Kidney (tissue), 14 donors: Measurements from ENCODE around the gene FBXL7. TPM values are rescaled to one million over a fixed set of nuclear protein-coding genes. Genes with fewer than 3 reads are reported as not detected.

Experiments used
- DNase-seq, 5 donors: peaks; one replicate each; pipeline ENCODE4 v3.0.0-alpha.2; 2013 to 2020
- FAIRE-seq: peaks from 2 replicates; lab custom pipeline; 2012; peaks lifted over from hg19 to GRCh38; lab: Jason Lieb, UNC
- H3K27ac ChIP-seq, 2 donors: one replicate each; pipeline ENCODE4 v1.7.0; 2013; ENCODE audit warnings: low read depth in 2 of 2, low read length in 2 of 2, inconsistent platforms in 1 of 2
- H3K27me3 ChIP-seq: one replicate; pipeline ENCODE4 v1.7.1; 2013; ENCODE audit warnings: low read length, inconsistent platforms; ENCODE audit not compliant: control insufficient read depth, insufficient read depth
- H3K36me3 ChIP-seq, 3 donors: one replicate each; pipeline versions ENCODE4 v1.7.0 to v1.7.1; 2013; ENCODE audit warnings: low read length in 3 of 3, control low read depth in 1 of 3, inconsistent platforms in 1 of 3; ENCODE audit not compliant: insufficient read depth in 3 of 3, control insufficient read depth in 2 of 3
- H3K4me1 ChIP-seq, 3 donors: one replicate each; pipeline versions ENCODE4 v1.7.0 to v1.7.1; 2013; ENCODE audit warnings: low read length in 3 of 3, inconsistent platforms in 1 of 3, low read depth in 1 of 3; ENCODE audit not compliant: control insufficient read depth in 2 of 3, insufficient read depth in 2 of 3
- H3K4me3 ChIP-seq, 3 donors: one replicate each; pipeline versions ENCODE4 v1.7.0 to v1.8.1; 2013; ENCODE audit warnings: low read length in 3 of 3, control low read depth in 1 of 3, inconsistent platforms in 1 of 3
- H3K9ac ChIP-seq, 3 donors: one replicate each; pipeline versions ENCODE4 v1.7.0 to v1.7.1; 2013; ENCODE audit warnings: low read length in 3 of 3, control low read depth in 1 of 3, inconsistent platforms in 1 of 3
- H3K9me3 ChIP-seq, 3 donors: one replicate each; pipeline versions ENCODE4 v1.7.0 to v1.7.1; 2013; ENCODE audit warnings: low read length in 3 of 3, control low read depth in 1 of 3, inconsistent platforms in 1 of 3; ENCODE audit not compliant: control insufficient read depth in 2 of 3, insufficient read depth in 1 of 3
- CTCF ChIP-seq: IDR thresholded peaks from 3 replicates; pipeline ENCODE4 v1.5.1; 2012; ENCODE audit warnings: mild to moderate bottlenecking, moderate library complexity, borderline replicate concordance; ENCODE audit not compliant: insufficient read depth; ENCODE audit errors: extremely low read depth
- intact Hi-C: fragments of 100-400 bp; cut with DNase I; formaldehyde crosslinking; loops from one replicate; pipeline ENCODE4 v1.11.1; 2022
- polyA plus RNA-seq: library from polyadenylated mRNA; stranded (reverse); fragments of 350-450 nt; fragmentation: Illumina TruSeq; extraction: RNeasy Lipid Tissue Mini Kit (QIAGEN cat#74804); gene quantifications from one replicate; pipeline ENCODE4 v1.2.3, GENCODE V29; 2014; ENCODE audit warnings: low read depth, low replicate concordance; ENCODE audit not compliant: insufficient read depth
- total RNA-seq: library from RNA; stranded (reverse); fragmentation: NEBNext Ultra II Directional; extraction: Animal tissue kit (Norgen Biotek cat#: 25700); gene quantifications from one replicate; pipeline ENCODE4 v1.2.1, GENCODE V29; 2021
- donor health status: control.
- donor health status: control.
- donor health status: control.
- donor health status: control.
- donor health status: control.
- donor health status: DM: yes; HTN: yes; CAD: no.
- donor health status: Normal renal cell carcinoma (clear cell type).

FBXL7 gene
- total and polyA plus RNA-seq, 2 donors from 2014 or later = 3.9 to 6.1 TPM

GRCh38 chr5:15718421-15719179 is 218.6 kb downstream of the FBXL7 start:
- no peak for FAIRE-seq
- intact Hi-C loops = no loop called here

GRCh38 chr5:15719784-15720183 is 219.8 kb downstream of the FBXL7 start:
- Histone ChIP-seq H3K9me3 (peaks cover 0 to 4% (median 0%) of the 10 kb centered on the region in 3 donors), H3K4me3 (no peak overlapping the region), H3K4me1 (no peaks in the 10 kb centered on the region), H3K36me3 (no peaks in the 10 kb centered on the region), H3K9ac (no peak overlapping the region), H3K27ac (no peak overlapping the region), H3K27me3 (no peaks in the 10 kb centered on the region)
- no peak for TF ChIP-seq CTCF
- intact Hi-C loops = no loop called here
- DNase-seq (no peak), FAIRE-seq (no peak)

More at GRCh38 chr5:15718421-15719179, 218.6 kb downstream of the FBXL7 start:
- Histone ChIP-seq H3K9me3 (no peaks in the 10 kb centered on the region), H3K27me3 (no peaks in the 10 kb centered on the region), H3K36me3 (no peaks in the 10 kb centered on the region), H3K4me1 (no peaks in the 10 kb centered on the region), H3K4me3 (no peak overlapping the region), H3K9ac (no peak overlapping the region), H3K27ac (no peak overlapping the region)
- TF ChIP-seq CTCF = no peak
- no peak for DNase-seq

DNA sequence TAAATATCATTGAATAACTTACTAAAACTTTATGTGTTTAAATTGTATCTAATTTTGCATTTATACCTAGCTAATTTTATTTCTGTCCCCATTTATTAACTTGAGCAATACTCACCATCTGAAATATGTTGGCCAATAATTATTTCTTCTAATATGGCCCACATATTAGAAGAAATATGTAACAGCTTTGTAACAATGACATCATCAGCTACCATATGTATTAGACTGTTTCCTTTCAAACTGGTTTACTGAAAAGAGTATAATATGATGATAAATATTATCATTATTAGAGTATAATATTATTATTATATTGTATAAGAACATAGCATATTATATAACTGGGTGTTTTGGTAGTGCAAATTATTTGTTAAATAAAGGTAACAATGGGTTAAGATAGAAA is 220.5 kb downstream of the FBXL7 start:
- DNase-seq (no peak), FAIRE-seq (no peak)
- TF ChIP-seq CTCF = no peak
- intact Hi-C loops = no loop called here
- no peaks in the 10 kb centered on the region for H3K4me1 ChIP-seq
- peaks cover 0 to 4% (median 3%) of the 10 kb centered on the region in 3 donors for H3K9me3 ChIP-seq
- no peaks in the 10 kb centered on the region for H3K27me3 ChIP-seq
- no peaks in the 10 kb centered on the region for H3K36me3 ChIP-seq
- H3K27ac ChIP-seq = no peak overlapping the region
- H3K4me3 ChIP-seq = no peak overlapping the region
- no peak overlapping the region for H3K9ac ChIP-seq
